Panc1 (cell line): ENCODE measurements around the gene CCDC110. TPM values are rescaled to one million over a fixed set of nuclear protein-coding genes. Genes with fewer than 3 reads are reported as not detected.

Source experiments
- ATAC-seq: fragments of 200-7000 bp; cut with Tn5 transposase; 2 replicates; pipeline ENCODE4 v1.9.1; 2020; ENCODE audit warnings: mild to moderate bottlenecking, moderate library complexity
- BruUV-seq: library from RNA; stranded (reverse); fragments of 400-500 nt; replicated peaks from 2 replicates; lab custom pipeline; 2021; lab: Mats Ljungman, UMichigan
- CTCF ChIA-PET: fragments of 300-600 bp; sonication (Branson Sonifier 250); formaldehyde crosslinking; loops from one replicate; lab custom pipeline; 2022; ENCODE audit warnings: antibody characterized with exemption; lab: Charles Lee
- POLR2A ChIA-PET: fragments of 300-600 bp; sonication (Branson Sonifier 250); formaldehyde crosslinking; loops from one replicate; lab custom pipeline; 2022; ENCODE audit warnings: antibody characterized with exemption; lab: Charles Lee
- DNase-seq: peaks from one replicate; pipeline ENCODE4 v3.0.0-alpha.2; 2010; ENCODE audit warnings: low read depth, low spot score
- H3K27ac ChIP-seq: 2 replicates; pipeline ENCODE4 v1.5.1; 2011; ENCODE audit warnings: mild to moderate bottlenecking, low read length, inconsistent platforms
- H3K27me3 ChIP-seq: fragments of 200-500 bp; sonication (Bioruptor generic); 2 replicates; pipeline ENCODE4 v1.6.0; 2014; ENCODE audit warnings: low read length, inconsistent platforms; ENCODE audit not compliant: control insufficient read depth, insufficient read depth
- H3K36me3 ChIP-seq: fragments of 200-500 bp; sonication (Bioruptor generic); 2 replicates; pipeline ENCODE4 v1.5.1; 2014; ENCODE audit warnings: inconsistent platforms, mild to moderate bottlenecking, low read length, moderate library complexity; ENCODE audit not compliant: control insufficient read depth, insufficient read depth
- H3K4me1 ChIP-seq: 2 replicates; pipeline ENCODE4 v1.5.1; 2011; ENCODE audit warnings: inconsistent platforms, mild to moderate bottlenecking, low read length, moderate library complexity; ENCODE audit not compliant: control insufficient read depth, insufficient read depth
- H3K4me3 ChIP-seq, 2 experiments: 2 replicates each; pipeline ENCODE4 v1.5.1; 2011 to 2012; ENCODE audit warnings: low read depth in 2 of 2, low read length in 2 of 2, mild to moderate bottlenecking in 2 of 2, inconsistent platforms in 1 of 2, moderate library complexity in 1 of 2
- H3K9me3 ChIP-seq: fragments of 200-500 bp; sonication (Bioruptor generic); 2 replicates; pipeline ENCODE4 v1.5.1; 2014; ENCODE audit warnings: low read depth, mild to moderate bottlenecking, inconsistent platforms, low read length, moderate library complexity; ENCODE audit not compliant: control insufficient read depth, insufficient read depth
- CTCF ChIP-seq: fragments of 450-650 bp; IDR thresholded peaks from 2 replicates; pipeline ENCODE4 v1.5.1; 2017; ENCODE audit warnings: mild to moderate bottlenecking
- POLR2AphosphoS5 ChIP-seq: IDR thresholded peaks from 2 replicates; pipeline ENCODE4 v1.6.1; 2012; ENCODE audit warnings: mild to moderate bottlenecking, low read depth, low read length, moderate library complexity
- REST ChIP-seq, 2 experiments: IDR thresholded peaks; 2 replicates each; pipeline ENCODE4 v1.6.1; 2011 to 2012; ENCODE audit warnings: low read depth in 2 of 2, control low read depth in 1 of 2, low read length in 1 of 2, mild to moderate bottlenecking in 1 of 2, moderate library complexity in 1 of 2; ENCODE audit not compliant: insufficient read depth in 1 of 2
- SIN3A ChIP-seq: IDR thresholded peaks from 2 replicates; pipeline ENCODE4 v1.6.1; 2012; ENCODE audit warnings: low read depth, mild to moderate bottlenecking, low read length, moderate library complexity, borderline replicate concordance; ENCODE audit not compliant: insufficient read depth
- TCF7L2 ChIP-seq: IDR thresholded peaks from 2 replicates; pipeline ENCODE4 v1.6.1; 2011; ENCODE audit warnings: mild to moderate bottlenecking, low read depth, low read length, inconsistent platforms
- in situ Hi-C: cut with HindIII; loops from 2 replicates; pipeline ENCODE4 v1.10.0; 2016; ENCODE audit warnings: low sequenced_read_pairs, low pct_unique_long_range_greater_than_20kb
- intact Hi-C: fragments of 100-400 bp; cut with micrococcal nuclease; formaldehyde crosslinking; loops from one replicate; pipeline ENCODE4 v1.10.0; 2022; ENCODE audit not compliant: unreplicated experiment
- total RNA-seq: library from RNA; stranded (reverse); gene quantifications from one replicate; pipeline ENCODE4 v1.2.1, GENCODE V29; 2021; ENCODE audit not compliant: unreplicated experiment

CCDC110 gene
- total RNA-seq, 1 experiment from 2014 or later, result 0.05 TPM

- ATAC-seq, result no peak
- Histone ChIP-seq H3K4me1 (no peaks in the 10 kb centered on the region), H3K27ac (no peak overlapping the region), H3K27me3 (no peaks in the 10 kb centered on the region), H3K4me3 (no peak overlapping the region), H3K36me3 (no peaks in the 10 kb centered on the region; the same call in 1 of the 2 replicates), H3K9me3 (no peaks in the 10 kb centered on the region)
- CTCF ChIA-PET, result no interaction called here
- TF ChIP-seq POLR2AphosphoS5, result no peak
- no peak for TF ChIP-seq SIN3A
- TF ChIP-seq CTCF, result no peak
- TF ChIP-seq TCF7L2, result no peak
- TF ChIP-seq REST (IDR thresholded peaks at IDR 0.05; ENCODE audit: insufficient read depth in 1 of 2, low read depth in 2 of 2, low read length in 1 of 2), result no peak
- no peak for DNase-seq
- in situ Hi-C loops, result no loop called here
- intact Hi-C loops, result no loop called here
- POLR2A ChIA-PET, result no interaction called here
- no TSS peak for BruUV-seq
These were observed 67.5 kb downstream of the CCDC110 start for GRCh38 chr4:185404031-185404430.

- in situ Hi-C loops, result no loop called here
- TF ChIP-seq SIN3A (no peak), POLR2AphosphoS5 (no peak)
- DNase-seq, result no peak
- no peak overlapping the region for H3K27ac ChIP-seq
- ChIA-PET CTCF (no interaction called here), POLR2A (no interaction called here)
- H3K9me3 ChIP-seq, result no peaks in the 10 kb centered on the region
- no peaks in the 10 kb centered on the region; the same call in 1 of the 2 replicates for H3K36me3 ChIP-seq
- ATAC-seq, result no peak
- no TSS peak for BruUV-seq
- H3K4me1 ChIP-seq, result no peaks in the 10 kb centered on the region
- H3K4me3 ChIP-seq, result no peak overlapping the region
- intact Hi-C loops, result no loop called here
- no peaks in the 10 kb centered on the region for H3K27me3 ChIP-seq
These were observed 72.1 kb downstream of the CCDC110 start for GRCh38 chr4:185399466-185399865.

GRCh38 chr4:185398618-185399017 is 72.9 kb downstream of the CCDC110 start:
- in situ Hi-C loops, result no loop called here
- H3K27me3 ChIP-seq, result no peaks in the 10 kb centered on the region
- CTCF ChIA-PET, result no interaction called here
- intact Hi-C loops, result no loop called here
- TF ChIP-seq CTCF (no peak), TCF7L2 (no peak), SIN3A (no peak), REST (IDR thresholded peaks at IDR 0.05; ENCODE audit: insufficient read depth in 1 of 2, low read depth in 2 of 2, low read length in 1 of 2) (no peak), POLR2AphosphoS5 (no peak)
- no peak overlapping the region for H3K4me3 ChIP-seq
- H3K27ac ChIP-seq, result no peak overlapping the region
- BruUV-seq, result no TSS peak
- ATAC-seq (no peak), DNase-seq (no peak)
- H3K36me3 ChIP-seq, result no peaks in the 10 kb centered on the region; the same call in 1 of the 2 replicates
- no peaks in the 10 kb centered on the region for H3K9me3 ChIP-seq
- POLR2A ChIA-PET, result no interaction called here
- no peaks in the 10 kb centered on the region for H3K4me1 ChIP-seq
